HepG2 (cell line): ENCODE results near the gene EMILIN1. TPM values are rescaled to one million over a fixed set of nuclear protein-coding genes. Genes with fewer than 3 reads are reported as not detected.

Experiments
- ATF4 ChIP-seq, 2 experiments: fragments of 450-650 bp in 1 of 2; sonication (generic) in 1 of 2; formaldehyde crosslinking; IDR thresholded peaks; 2 replicates each; pipeline versions ENCODE4 v1.5.0 to v1.8.0; 2020 to 2022; ENCODE audit warnings: mild to moderate bottlenecking in 1 of 2, missing genetic modification reagents in 1 of 2
- CEBPG ChIP-seq: IDR thresholded peaks from 2 replicates; pipeline ENCODE4 v1.6.1; 2016
- DMAP1 ChIP-seq: IDR thresholded peaks from 2 replicates; pipeline ENCODE4 v1.6.1; 2016
- FOXJ3 ChIP-seq: sonication (generic); formaldehyde crosslinking; IDR thresholded peaks from 2 replicates; pipeline ENCODE4 v1.4.0; 2020; ENCODE audit warnings: missing genetic modification reagents, mild to moderate bottlenecking, borderline replicate concordance
- KLF6 ChIP-seq: IDR thresholded peaks from 2 replicates; pipeline ENCODE4 v1.8.0; 2016; ENCODE audit warnings: missing biosample characterization, missing genetic modification reagents
- MATR3 ChIP-seq: sonication (generic); formaldehyde crosslinking; IDR thresholded peaks from 2 replicates; pipeline ENCODE4 v1.4.0; 2020; ENCODE audit warnings: missing genetic modification reagents
- NFIC ChIP-seq: IDR thresholded peaks from 2 replicates; pipeline ENCODE4 v1.6.1; 2012; ENCODE audit warnings: mild to moderate bottlenecking, low read length, inconsistent platforms
- NRL ChIP-seq: sonication (generic); formaldehyde crosslinking; IDR thresholded peaks from 2 replicates; pipeline ENCODE4 v1.5.0; 2020; ENCODE audit warnings: missing genetic modification reagents, mild to moderate bottlenecking, moderate library complexity, borderline replicate concordance
- PAF1 ChIP-seq: IDR thresholded peaks from 2 replicates; pipeline ENCODE4 v1.6.1; 2016; ENCODE audit warnings: missing genetic modification reagents, missing compliant biosample characterization
- SNRNP70 ChIP-seq: fragments of 200-400 bp; formaldehyde crosslinking; IDR thresholded peaks from 2 replicates; pipeline ENCODE4 v1.6.1; 2017; ENCODE audit warnings: mild to moderate bottlenecking, low read depth, low read length, moderate library complexity
- SPEN ChIP-seq: sonication (generic); formaldehyde crosslinking; IDR thresholded peaks from 2 replicates; pipeline ENCODE4 v1.5.1; 2020; ENCODE audit warnings: low read depth, mild to moderate bottlenecking, missing genetic modification reagents
- TFE3 ChIP-seq: IDR thresholded peaks from 2 replicates; pipeline ENCODE4 v1.6.1; 2016
- YEATS2 ChIP-seq: sonication (generic); formaldehyde crosslinking; IDR thresholded peaks from 2 replicates; pipeline ENCODE4 v1.4.0; 2020; ENCODE audit warnings: missing genetic modification reagents, borderline replicate concordance
- ZBTB2 ChIP-seq: sonication (generic); formaldehyde crosslinking; IDR thresholded peaks from 2 replicates; pipeline ENCODE4 v1.8.0; 2022; ENCODE audit warnings: low read depth, missing genetic modification reagents
- ZNF160 ChIP-seq: sonication (generic); formaldehyde crosslinking; IDR thresholded peaks from 2 replicates; pipeline ENCODE4 v1.8.0; 2022; ENCODE audit warnings: mild to moderate bottlenecking, inconsistent platforms, missing genetic modification reagents
- ZNF264 ChIP-seq: sonication (generic); formaldehyde crosslinking; IDR thresholded peaks from 2 replicates; pipeline ENCODE4 v1.4.0; 2020; ENCODE audit warnings: missing genetic modification reagents
- ZNF281 ChIP-seq: sonication (generic); formaldehyde crosslinking; IDR thresholded peaks from 2 replicates; pipeline ENCODE4 v1.4.0; 2020; ENCODE audit warnings: missing genetic modification reagents, borderline replicate concordance
- ZNF337 ChIP-seq: sonication (generic); formaldehyde crosslinking; IDR thresholded peaks from 2 replicates; pipeline ENCODE4 v1.5.1; 2020; ENCODE audit warnings: missing genetic modification reagents, low read depth, mild to moderate bottlenecking, borderline replicate concordance
- ZNF639 ChIP-seq: conservative IDR thresholded peaks from 2 replicates; pipeline ENCODE4 v1.6.1; 2018; ENCODE audit warnings: missing genetic modification reagents
- ZNF644 ChIP-seq: IDR thresholded peaks from 2 replicates; pipeline ENCODE4 v1.6.1; 2016; ENCODE audit warnings: low read depth
- ZNF678 ChIP-seq: sonication (generic); formaldehyde crosslinking; IDR thresholded peaks from 2 replicates; pipeline ENCODE4 v1.4.0; 2020; ENCODE audit warnings: mild to moderate bottlenecking, missing genetic modification reagents
- ZNF790 ChIP-seq: sonication (generic); formaldehyde crosslinking; IDR thresholded peaks from 2 replicates; pipeline ENCODE4 v1.8.0; 2022; ENCODE audit warnings: missing genetic modification reagents, mild to moderate bottlenecking, borderline replicate concordance
- ZSCAN21 ChIP-seq: sonication (generic); formaldehyde crosslinking; IDR thresholded peaks from 2 replicates; pipeline ENCODE4 v1.8.0; 2022; ENCODE audit warnings: mild to moderate bottlenecking, missing genetic modification reagents, moderate library complexity, borderline replicate concordance
- polyA plus RNA-seq, 8 experiments: library from polyadenylated mRNA; depleted of rRNA in 3 of 8; stranded (reverse) in 7 of 8; unstranded in 1 of 8; fragments of >200 nt; fragmentation: Illumina TruSeq in 4 of 8; extraction: Trizol in 4 of 8; gene quantifications; 2 replicates each; pipeline versions ENCODE4 v1.2.1 to v1.2.3, GENCODE V29; 2011 to 2016; ENCODE audit warnings: low read depth in 4 of 8, missing spikeins in 1 of 8, mixed read lengths in 1 of 8; ENCODE audit not compliant: insufficient read depth in 1 of 8
- total RNA-seq, 5 experiments: library from RNA; depleted of rRNA; stranded (reverse); fragments of >200 nt; fragmentation: Illumina TruSeq; extraction: Trizol; gene quantifications; 2 replicates each; pipeline ENCODE4 v1.2.3, GENCODE V29; 2016; ENCODE audit warnings: low read depth in 1 of 5

The EMILIN1 gene
- total and polyA plus RNA-seq, 2 of the 13 experiments (the other 11 are each of a cell fraction or from before 2014, with no cell fraction given): 8.1 to 9.7 TPM

- TF ChIP-seq ZBTB2 (no peak), CEBPG (CRISPR knock-in tag) (no peak), SNRNP70 (no peak), FOXJ3 (CRISPR knock-in tag) (no peak), KLF6 (CRISPR knock-in tag) (no peak; the same call in 1 of the 2 replicates), NRL (no peak), ZNF281 (CRISPR knock-in tag) (no peak), ZNF639 (CRISPR knock-in tag) (peak; percentile 70; the same call in 1 of the 2 replicates), TFE3 (no peak), SPEN (CRISPR knock-in tag) (no peak), ZNF790 (peak; percentile 86; the same call in 1 of the 2 replicates), PAF1 (CRISPR knock-in tag) (no peak), NFIC (no peak), ZNF160 (CRISPR knock-in tag) (no peak), YEATS2 (CRISPR knock-in tag) (0 out of 2 replicates have a peak, but pooled peaks have one; percentile 27), ZNF678 (CRISPR knock-in tag) (no peak), ZSCAN21 (no peak), DMAP1 (CRISPR knock-in tag) (no peak; the same call in 1 of the 2 replicates), MATR3 (CRISPR knock-in tag) (no peak), ZNF264 (CRISPR knock-in tag) (no peak), ZNF337 (CRISPR knock-in tag) (no peak), ZNF644 (CRISPR knock-in tag) (peak; percentile 64), ATF4 (CRISPR knock-in tag; IDR thresholded peaks at IDR 0.05) (no peak)
These were observed 56.5 kb downstream of the EMILIN1 start (continued) for GRCh38 chr2:27134781-27135477.
